Measurements from ENCODE around the gene NMNAT1.

GRCh38 chr1:9916452-9916851 lies 26.8 kb upstream of the NMNAT1 start:
- TF ChIP-seq CTCF (IDR thresholded peaks at IDR 0.05) (no peak), ZFX (IDR thresholded peaks at IDR 0.05; ENCODE audit: borderline replicate concordance) (no peak)
